HepG2 (cell line): ENCODE results near the gene SWI5. TPM values are rescaled to one million over a fixed set of nuclear protein-coding genes. Genes with fewer than 3 reads are reported as not detected.

Experiments used
- ATAC-seq: fragments of 200-7000 bp; cut with Tn5 transposase; 3 replicates; pipeline ENCODE4 v1.9.1; 2020; ENCODE audit warnings: mild to moderate bottlenecking, moderate library complexity
- BruUV-seq: library from RNA; stranded (reverse); fragments of 400-500 nt; replicated peaks from 2 replicates; lab custom pipeline; 2021; lab: Mats Ljungman, UMichigan
- CTCF ChIA-PET: fragments of 300-600 bp; formaldehyde crosslinking; extraction: SDS; loops from one replicate; lab custom pipeline; 2021; ENCODE audit warnings: low total read pairs, inconsistent platforms, low intra/inter-chr PET ratio; lab: Yijun Ruan, JAX
- POLR2A ChIA-PET: fragments of 350-600 bp; sonication (Branson Sonifier 250); formaldehyde crosslinking; loops from one replicate; lab custom pipeline; 2020; ENCODE audit warnings: antibody characterized with exemption, inconsistent platforms; lab: Yijun Ruan, JAX
- DNase-seq: peaks from one replicate; pipeline ENCODE4 v3.0.0-alpha.2; 2015; ENCODE audit warnings: low spot score
- FAIRE-seq: peaks from 3 replicates; lab custom pipeline; 2011; peaks lifted over from hg19 to GRCh38; lab: Jason Lieb, UNC
- H2AFZ ChIP-seq: one replicate; pipeline ENCODE4 v1.6.1; 2011; ENCODE audit warnings: low read length, inconsistent platforms
- H3K27ac ChIP-seq: fragments of 300-600 bp; 3 replicates; pipeline ENCODE4 v1.8.0; 2011; ENCODE audit warnings: mixed run types, mild to moderate bottlenecking, mixed read lengths, low read length, inconsistent platforms; ENCODE audit not compliant: insufficient read depth; ENCODE audit errors: extremely low read length
- H3K27me3 ChIP-seq, 2 experiments: fragments of 200-600 bp in 1 of 2; 2 replicates in 1 of 2; 3 replicates in 1 of 2; pipeline versions ENCODE4 v1.6.0 to v1.8.0; 2011; ENCODE audit warnings: low read length in 2 of 2, mild to moderate bottlenecking in 2 of 2, moderate library complexity in 2 of 2, inconsistent platforms in 1 of 2; ENCODE audit not compliant: insufficient read depth in 2 of 2, control insufficient read depth in 1 of 2
- H3K36me3 ChIP-seq, 2 experiments: fragments of 200-600 bp in 1 of 2; replicated peaks in 1 of 2; 2 replicates in 1 of 2; 3 replicates in 1 of 2; pipeline versions ENCODE4 v1.5.1 to v1.8.0; 2011; ENCODE audit warnings: low read length in 2 of 2, inconsistent platforms in 1 of 2; ENCODE audit not compliant: insufficient read depth in 2 of 2, control insufficient read depth in 1 of 2
- H3K4me1 ChIP-seq: 2 replicates; pipeline ENCODE4 v1.5.1; 2012; ENCODE audit warnings: low read length, inconsistent platforms; ENCODE audit not compliant: insufficient read depth
- H3K4me2 ChIP-seq: 2 replicates; pipeline ENCODE4 v1.6.0; 2011; ENCODE audit warnings: low read depth, low read length, inconsistent platforms
- H3K4me3 ChIP-seq, 3 experiments: fragments of 200-600 bp in 1 of 3; sonication (generic), shearing (Covaris generic) in 1 of 3; replicated peaks in 1 of 3; 2 replicates each; pipeline ENCODE4 v1.5.1; 2011 to 2016; ENCODE audit warnings: low read length in 3 of 3, inconsistent platforms in 2 of 3, low read depth in 2 of 3, mild to moderate bottlenecking in 2 of 3, control low read depth in 1 of 3, mixed read lengths in 1 of 3; ENCODE audit not compliant: insufficient read depth in 1 of 3
- H3K79me2 ChIP-seq: one replicate; pipeline ENCODE4 v1.6.1; 2011; ENCODE audit warnings: low read length, inconsistent platforms; ENCODE audit not compliant: insufficient read depth
- H3K9ac ChIP-seq: 2 replicates; pipeline ENCODE4 v1.6.0; 2011; ENCODE audit warnings: mild to moderate bottlenecking, low read depth, low read length, inconsistent platforms; ENCODE audit not compliant: insufficient read depth
- H3K9me3 ChIP-seq: 2 replicates; pipeline ENCODE4 v1.5.1; 2012; ENCODE audit warnings: mild to moderate bottlenecking, low read length
- H4K20me1 ChIP-seq: 2 replicates; pipeline ENCODE4 v1.6.0; 2011; ENCODE audit warnings: inconsistent platforms, mild to moderate bottlenecking, low read length, moderate library complexity; ENCODE audit not compliant: insufficient read depth
- ASH2L ChIP-seq: fragments of 300-600, 200-600 bp; sonication (generic); IDR thresholded peaks from 2 replicates; pipeline ENCODE4 v1.7.0; 2017; ENCODE audit warnings: low read depth, mild to moderate bottlenecking, moderate library complexity, mixed read lengths, low read length; ENCODE audit not compliant: insufficient read length
- BCL6 ChIP-seq: IDR thresholded peaks from 2 replicates; pipeline ENCODE4 v1.6.1; 2016; ENCODE audit warnings: missing genetic modification reagents, missing compliant biosample characterization
- CHD2 ChIP-seq: IDR thresholded peaks from 2 replicates; pipeline ENCODE4 v1.6.1; 2011; ENCODE audit warnings: low read depth, low read length, improper control_type of control experiment
- KLF16 ChIP-seq, 2 experiments: sonication (generic) in 1 of 2; formaldehyde crosslinking in 1 of 2; IDR thresholded peaks; 2 replicates each; pipeline versions ENCODE4 v1.6.1 to v1.8.0; 2016 to 2023; ENCODE audit warnings: missing genetic modification reagents in 2 of 2, missing compliant biosample characterization in 1 of 2
- KMT2A ChIP-seq: sonication (generic); formaldehyde crosslinking; IDR thresholded peaks from 2 replicates; pipeline ENCODE4 v1.4.0; 2020; ENCODE audit warnings: missing genetic modification reagents
- KMT2B ChIP-seq: IDR thresholded peaks from 2 replicates; pipeline ENCODE4 v1.6.1; 2016; ENCODE audit warnings: missing genetic modification reagents, missing compliant biosample characterization
- SP2 ChIP-seq: sonication (generic); formaldehyde crosslinking; IDR thresholded peaks from 2 replicates; pipeline ENCODE4 v1.5.1; 2020; ENCODE audit warnings: mild to moderate bottlenecking, missing genetic modification reagents
- ZBTB4 ChIP-seq: sonication (generic); formaldehyde crosslinking; IDR thresholded peaks from 2 replicates; pipeline ENCODE4 v1.4.0; 2020; ENCODE audit warnings: missing genetic modification reagents, mild to moderate bottlenecking, borderline replicate concordance
- ZFP41 ChIP-seq: sonication (generic); formaldehyde crosslinking; IDR thresholded peaks from 2 replicates; pipeline ENCODE4 v1.4.0; 2020; ENCODE audit warnings: mild to moderate bottlenecking, missing genetic modification reagents, borderline replicate concordance
- ZNF10 ChIP-seq: sonication (generic); formaldehyde crosslinking; IDR thresholded peaks from 2 replicates; pipeline ENCODE4 v1.4.0; 2020; ENCODE audit warnings: mild to moderate bottlenecking, low read depth, missing genetic modification reagents, borderline replicate concordance
- ZNF570 ChIP-seq: sonication (generic); formaldehyde crosslinking; IDR thresholded peaks from 2 replicates; pipeline ENCODE4 v1.4.0; 2020; ENCODE audit warnings: mild to moderate bottlenecking, missing genetic modification reagents, borderline replicate concordance
- ZNF577 ChIP-seq: sonication (generic); formaldehyde crosslinking; IDR thresholded peaks from 2 replicates; pipeline ENCODE4 v1.4.0; 2020; ENCODE audit warnings: mild to moderate bottlenecking, low read depth, missing genetic modification reagents, borderline replicate concordance
- WGBS: methylation state at CpG from one replicate; pipeline ENCODE4 v1.1.6; 2017; ENCODE audit warnings: low lambda C conversion rate; 5-methylcytosine and 5-hydroxymethylcytosine counted together
- in situ Hi-C: cut with HindIII; loops from 2 replicates; pipeline ENCODE4 v1.10.0; 2017; ENCODE audit warnings: low pct_unique_long_range_greater_than_20kb; ENCODE audit not compliant: extremely low pct_ligation_motif_present
- intact Hi-C: fragments of 100-400 bp; cut with micrococcal nuclease; formaldehyde crosslinking; loops from one replicate; pipeline ENCODE4 v1.10.0; 2022; ENCODE audit not compliant: unreplicated experiment
- polyA plus RNA-seq, 8 experiments: library from polyadenylated mRNA; depleted of rRNA in 3 of 8; stranded (reverse) in 7 of 8; unstranded in 1 of 8; fragments of >200 nt; fragmentation: Illumina TruSeq in 4 of 8; extraction: Trizol in 4 of 8; gene quantifications; 2 replicates each; pipeline versions ENCODE4 v1.2.1 to v1.2.3, GENCODE V29; 2011 to 2016; ENCODE audit warnings: low read depth in 4 of 8, missing spikeins in 1 of 8, mixed read lengths in 1 of 8; ENCODE audit not compliant: insufficient read depth in 1 of 8
- total RNA-seq, 5 experiments: library from RNA; depleted of rRNA; stranded (reverse); fragments of >200 nt; fragmentation: Illumina TruSeq; extraction: Trizol; gene quantifications; 2 replicates each; pipeline ENCODE4 v1.2.3, GENCODE V29; 2016; ENCODE audit warnings: low read depth in 1 of 5

SWI5 gene
- total and polyA plus RNA-seq, 2 of the 13 experiments (the other 11 are each of a cell fraction or from before 2014, with no cell fraction given), result 39.2 to 41.0 TPM

GRCh38 chr9:128258326-128258725 lies 17.8 kb upstream of the SWI5 start:
- WGBS, result 97% methylated on average over 5 of the region's 6 CpGs
- Histone ChIP-seq H3K36me3 (peaks cover 29 to 61% of the 10 kb centered on the region in 2 experiments; a peak in 4 of 5 replicates), H3K4me1 (peaks cover 7% of the 10 kb centered on the region), H3K4me3 (no peak overlapping the region), H3K4me2 (no peak overlapping the region), H2AFZ (no peak overlapping the region), H3K9ac (no peak overlapping the region), H3K9me3 (no peaks in the 10 kb centered on the region), H3K27me3 (no peaks in the 10 kb centered on the region), H3K79me2 (no peaks in the 10 kb centered on the region), H4K20me1 (no peaks in the 10 kb centered on the region), H3K27ac (no peak overlapping the region)
- no TSS peak for BruUV-seq
- ATAC-seq (no peak), DNase-seq (no peak), FAIRE-seq (no peak)
- TF ChIP-seq CHD2, result no peak
- TF ChIP-seq ZFP41 (CRISPR knock-in tag), result no peak
- no peak for TF ChIP-seq ZNF570
- no peak for TF ChIP-seq ASH2L
- no peak for TF ChIP-seq KMT2B
- TF ChIP-seq KMT2A (CRISPR knock-in tag), result no peak
- TF ChIP-seq BCL6 (CRISPR knock-in tag), result no peak
- no peak for TF ChIP-seq ZNF10 (CRISPR knock-in tag)
- TF ChIP-seq ZNF577 (CRISPR knock-in tag), result no peak
- no peak for TF ChIP-seq ZBTB4 (CRISPR knock-in tag)
- TF ChIP-seq SP2 (CRISPR knock-in tag), result no peak
- no peak for TF ChIP-seq KLF16 (CRISPR knock-in tag; IDR thresholded peaks at IDR 0.05)
- ChIA-PET POLR2A (no interaction called here), CTCF (no interaction called here)
- intact Hi-C loops, result no loop called here
- in situ Hi-C loops, result no loop called here
